ENCODE results near the gene ZNF366. TPM values are rescaled to one million over a fixed set of nuclear protein-coding genes. Genes with fewer than 3 reads are reported as not detected.

The ZNF366 gene
- total RNA-seq, 2 experiments from 2014 or later, result not detected

DNA sequence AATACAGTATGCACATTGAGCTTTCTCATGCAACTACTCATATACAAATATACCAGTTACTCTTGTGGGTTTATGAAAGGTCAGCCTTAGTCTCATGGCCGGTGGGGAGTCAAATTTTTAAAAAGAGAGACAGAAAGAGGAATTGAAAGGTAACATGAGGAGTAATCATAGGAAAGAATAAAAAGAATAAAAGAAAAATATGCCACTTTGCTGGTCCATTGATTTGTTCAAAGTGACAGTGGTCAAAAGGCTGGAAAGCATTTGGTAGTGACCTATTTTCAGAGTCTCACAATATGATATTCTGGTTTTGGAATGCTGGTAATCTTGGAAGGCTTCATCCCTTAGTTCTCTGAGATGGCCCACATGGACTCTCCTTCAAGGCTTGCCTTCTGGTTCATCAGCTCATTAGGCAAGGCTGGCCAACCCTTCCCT lies 67.0 kb downstream of the ZNF366 start:
- Mint-ChIP-seq H3K4me1 (ENCODE audit: low read depth) (no peaks in the 10 kb centered on the region), H3K36me3 (no peaks in the 10 kb centered on the region), H3K9me3 (no peaks in the 10 kb centered on the region), H3K27ac (no peak overlapping the region), H3K4me3 (no peak overlapping the region), H3K27me3 (peaks cover 4% of the 10 kb centered on the region)
- intact Hi-C loops (cut with micrococcal nuclease), result no loop called here
- ChIA-PET CTCF (no interaction called here), POLR2A (no interaction called here)
- no peak for DNase-seq

DNA sequence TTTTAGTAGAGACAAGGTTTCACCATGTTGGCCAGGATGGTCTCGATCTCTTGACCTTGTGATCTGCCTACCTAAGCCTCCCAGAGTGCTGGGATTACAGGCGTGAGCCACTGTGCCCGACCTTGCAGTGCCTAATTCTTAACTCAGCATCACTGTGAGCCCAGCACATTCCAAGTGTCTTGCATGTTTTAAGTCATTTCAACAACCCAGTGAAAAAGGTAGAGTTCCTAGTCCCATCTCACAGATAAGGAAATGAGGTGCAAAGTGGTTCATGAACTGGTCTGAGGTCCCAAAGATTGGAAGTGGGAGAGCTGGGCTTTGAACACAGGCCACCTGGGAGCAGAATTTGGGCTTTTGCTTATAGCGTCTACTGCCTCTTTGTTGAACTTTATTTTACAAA lies 68.0 kb downstream of the ZNF366 start:
- no peak for DNase-seq
- no peaks in the 10 kb centered on the region for H3K4me1 Mint-ChIP-seq (ENCODE audit: low read depth)
- H3K36me3 Mint-ChIP-seq, result no peaks in the 10 kb centered on the region
- POLR2A ChIA-PET, result no interaction called here
- intact Hi-C loops (cut with micrococcal nuclease), result no loop called here
- no peaks in the 10 kb centered on the region for H3K9me3 Mint-ChIP-seq
- no peak overlapping the region for H3K4me3 Mint-ChIP-seq
- CTCF ChIA-PET, result no interaction called here
- H3K27ac Mint-ChIP-seq, result no peak overlapping the region
- peaks cover 4% of the 10 kb centered on the region for H3K27me3 Mint-ChIP-seq

DNA sequence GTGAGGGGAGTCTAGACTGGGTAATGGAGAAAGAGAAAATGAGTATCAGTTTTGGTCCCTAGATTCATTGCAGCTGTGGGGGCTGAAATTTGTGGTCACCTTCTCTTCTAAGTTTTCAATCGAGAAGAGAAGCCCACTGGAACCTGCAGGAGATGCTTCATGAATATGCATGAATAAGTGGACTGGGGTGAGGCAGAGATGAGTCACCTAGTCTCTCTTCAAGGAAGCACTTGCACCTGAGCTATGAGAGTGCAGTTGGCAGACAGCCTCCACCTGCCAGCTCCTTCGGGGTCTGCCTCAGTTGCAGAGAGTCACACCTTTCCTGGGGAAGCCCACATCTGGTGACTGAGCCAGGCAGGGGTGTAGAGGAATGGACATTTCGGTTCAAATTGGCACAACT lies 69.1 kb downstream of the ZNF366 start:
- H3K4me3 Mint-ChIP-seq, result no peak overlapping the region
- no peaks in the 10 kb centered on the region for H3K4me1 Mint-ChIP-seq (ENCODE audit: low read depth)

DNA sequence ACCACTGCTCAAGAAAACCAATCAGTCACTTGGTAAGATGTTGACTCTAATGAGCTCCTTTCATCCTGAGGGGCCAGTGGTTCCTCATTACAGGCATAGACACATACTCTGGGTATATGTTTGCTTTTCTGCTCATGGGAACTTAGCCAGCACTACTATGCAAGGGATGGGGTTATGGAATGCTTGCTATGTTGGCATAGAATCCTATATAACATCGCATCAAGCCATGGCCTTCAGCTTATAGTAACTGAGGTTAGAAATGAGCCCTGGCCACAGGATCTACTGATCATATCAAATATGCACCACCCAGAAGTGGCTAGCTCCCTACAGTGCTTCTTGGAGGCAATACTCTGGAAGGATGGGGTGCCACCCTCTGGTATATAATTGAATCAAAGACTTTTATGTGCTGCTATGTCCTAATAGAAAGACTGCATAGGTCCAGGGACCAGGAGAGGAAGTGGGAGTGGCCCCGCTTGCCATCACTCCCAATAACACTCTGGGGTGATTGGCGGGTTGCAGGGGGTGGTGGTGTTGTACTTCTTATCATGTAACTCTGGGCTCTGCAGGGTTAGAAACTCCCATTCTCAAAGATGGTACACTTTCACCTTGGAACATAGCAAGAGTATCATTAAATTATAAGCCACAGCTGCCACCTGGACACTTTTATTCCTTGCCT lies 70.3 kb downstream of the ZNF366 start:
- H3K27ac Mint-ChIP-seq, result no peak overlapping the region
- H3K4me1 Mint-ChIP-seq (ENCODE audit: low read depth), result no peaks in the 10 kb centered on the region
- no peak for DNase-seq
- ChIA-PET CTCF (no interaction called here), POLR2A (no interaction called here)
- no peak overlapping the region for H3K4me3 Mint-ChIP-seq
- intact Hi-C loops (cut with micrococcal nuclease), result no loop called here
- H3K36me3 Mint-ChIP-seq, result no peaks in the 10 kb centered on the region
- no peaks in the 10 kb centered on the region for H3K9me3 Mint-ChIP-seq
- H3K27me3 Mint-ChIP-seq, result peaks cover 3% of the 10 kb centered on the region

More for the DNA sequence above, 69.1 kb downstream of the ZNF366 start:
- H3K36me3 Mint-ChIP-seq, result no peaks in the 10 kb centered on the region
- no peak overlapping the region for H3K27ac Mint-ChIP-seq
- no peaks in the 10 kb centered on the region for H3K9me3 Mint-ChIP-seq
- intact Hi-C loops (cut with micrococcal nuclease), result no loop called here
- ChIA-PET CTCF (no interaction called here), POLR2A (no interaction called here)
- no peak for DNase-seq
- peaks cover 3% of the 10 kb centered on the region for H3K27me3 Mint-ChIP-seq

DNA sequence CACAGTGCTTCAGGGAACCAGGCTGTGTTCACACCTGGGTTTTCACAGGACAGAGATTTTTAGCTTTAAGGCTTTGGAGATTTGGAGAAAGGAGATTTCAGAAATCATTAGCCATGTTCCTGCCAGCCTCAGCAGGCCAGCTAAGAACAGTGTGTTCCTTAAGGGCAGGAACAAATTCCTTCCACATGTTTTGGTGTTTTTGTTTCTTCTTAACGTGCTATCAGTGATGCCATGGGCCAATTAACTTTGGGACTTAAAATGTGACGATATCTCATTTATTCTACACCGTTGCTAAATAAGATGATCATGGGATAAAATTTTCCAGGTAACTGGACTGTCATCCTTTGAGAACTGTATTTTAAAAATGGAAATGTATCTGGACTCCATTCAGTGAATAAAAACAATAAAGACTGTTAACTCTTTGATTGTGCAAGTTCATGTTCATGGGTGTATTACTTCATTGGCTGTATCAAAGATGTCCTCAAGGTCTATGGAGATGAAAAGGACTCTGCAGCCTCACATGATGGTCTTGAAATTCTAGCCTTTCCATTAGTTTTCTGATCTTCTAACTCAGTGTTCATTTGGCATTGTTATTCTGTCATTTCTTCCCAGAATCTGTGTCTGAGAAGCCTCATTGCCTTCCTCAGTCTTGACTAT lies 72.3 kb downstream of the ZNF366 start:
- intact Hi-C loops (cut with micrococcal nuclease), result no loop called here
- Mint-ChIP-seq H3K36me3 (no peaks in the 10 kb centered on the region), H3K4me3 (no peak overlapping the region), H3K4me1 (ENCODE audit: low read depth) (no peaks in the 10 kb centered on the region), H3K27me3 (peaks cover 4% of the 10 kb centered on the region), H3K9me3 (no peaks in the 10 kb centered on the region), H3K27ac (no peak overlapping the region)
- ChIA-PET POLR2A (no interaction called here), CTCF (no interaction called here)
- DNase-seq, result no peak

DNA sequence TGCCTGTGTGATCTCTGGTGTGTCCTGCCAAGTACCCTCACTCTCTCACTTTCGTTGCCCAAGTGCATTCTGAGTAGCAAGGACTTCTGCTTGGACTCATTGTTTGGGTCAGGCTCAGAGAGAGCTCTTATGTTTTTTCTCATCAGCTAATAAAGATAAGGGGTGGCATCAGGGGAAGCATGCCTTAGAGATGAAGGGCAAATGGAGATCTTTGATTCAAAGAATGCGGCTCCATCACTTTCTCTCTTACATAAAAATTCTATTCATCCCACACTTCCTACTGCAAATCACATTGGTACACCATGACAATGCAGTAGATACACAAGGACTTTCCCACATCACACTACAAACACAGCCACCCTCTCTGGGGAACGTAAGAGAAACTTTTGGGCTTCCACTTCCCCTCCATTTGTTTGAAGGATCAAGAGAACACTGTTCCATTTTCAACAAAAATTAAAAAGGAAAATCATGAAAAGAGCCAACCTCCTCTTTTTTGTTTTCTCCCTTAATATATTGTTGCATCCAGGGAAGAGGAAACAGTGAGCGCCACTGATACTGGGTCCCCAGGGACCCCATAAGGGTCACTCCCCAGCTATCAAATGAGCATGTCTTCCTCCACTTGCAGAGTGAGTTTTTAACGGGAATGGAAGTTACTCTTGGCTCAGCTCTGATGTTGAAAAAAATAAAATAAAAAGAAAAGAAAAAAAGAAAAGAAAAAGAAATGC lies 73.0 kb downstream of the ZNF366 start:
- ChIA-PET POLR2A (no interaction called here), CTCF (no interaction called here)
- H3K9me3 Mint-ChIP-seq, result no peaks in the 10 kb centered on the region
- H3K27me3 Mint-ChIP-seq, result peaks cover 4% of the 10 kb centered on the region
- H3K27ac Mint-ChIP-seq, result no peak overlapping the region
- intact Hi-C loops (cut with micrococcal nuclease), result no loop called here
- H3K4me1 Mint-ChIP-seq (ENCODE audit: low read depth), result no peaks in the 10 kb centered on the region
- H3K36me3 Mint-ChIP-seq, result no peaks in the 10 kb centered on the region
- no peak overlapping the region for H3K4me3 Mint-ChIP-seq
- DNase-seq, result no peak

DNA sequence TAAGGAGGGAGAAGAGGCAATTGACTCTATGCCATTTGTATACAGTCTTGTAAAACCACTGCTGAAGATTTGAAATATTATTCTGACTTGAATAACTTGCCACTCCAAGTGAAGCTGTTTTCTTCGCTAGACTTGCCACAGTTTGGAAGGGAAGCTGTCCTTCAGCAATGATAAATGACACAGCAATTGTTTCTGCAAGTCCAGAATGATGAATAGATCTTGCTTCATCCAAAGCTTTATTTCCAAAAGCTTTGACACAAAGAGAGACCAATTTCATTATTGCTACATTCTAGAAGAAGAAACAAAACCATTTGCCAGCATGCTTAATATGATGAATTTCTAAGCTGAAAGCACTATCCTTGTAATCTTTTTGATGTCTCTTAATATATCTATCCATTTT lies 73.7 kb downstream of the ZNF366 start:
- ChIA-PET POLR2A (no interaction called here), CTCF (no interaction called here)
- intact Hi-C loops (cut with micrococcal nuclease), result no loop called here
- Mint-ChIP-seq H3K27ac (no peak overlapping the region), H3K36me3 (no peaks in the 10 kb centered on the region), H3K4me3 (no peak overlapping the region), H3K4me1 (ENCODE audit: low read depth) (no peaks in the 10 kb centered on the region), H3K27me3 (peaks cover 9% of the 10 kb centered on the region), H3K9me3 (no peaks in the 10 kb centered on the region)
- DNase-seq, result no peak

DNA sequence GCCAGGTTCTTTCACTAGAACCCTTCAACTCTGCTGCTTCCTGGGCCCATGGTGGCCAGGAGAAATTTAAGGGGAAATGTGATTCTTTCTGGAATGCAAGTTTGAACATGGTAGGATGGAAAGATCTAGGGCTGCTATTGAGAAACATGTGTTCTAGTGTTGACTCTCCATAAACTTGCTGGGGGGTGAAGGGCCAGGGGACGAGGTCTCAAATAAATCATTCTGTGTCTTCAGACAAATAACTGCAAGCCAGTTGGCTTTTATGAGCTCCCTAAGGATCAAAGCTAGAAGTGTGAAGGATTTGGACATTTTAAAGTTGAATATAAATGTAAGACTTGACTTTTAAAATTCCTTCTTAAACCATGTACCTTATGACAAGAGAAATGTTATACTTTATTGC lies 78.5 kb downstream of the ZNF366 start:
- Mint-ChIP-seq H3K4me1 (ENCODE audit: low read depth) (no peaks in the 10 kb centered on the region), H3K27ac (no peak overlapping the region), H3K9me3 (no peaks in the 10 kb centered on the region), H3K4me3 (no peak overlapping the region), H3K27me3 (peaks cover 29% of the 10 kb centered on the region), H3K36me3 (no peaks in the 10 kb centered on the region)
- intact Hi-C loops (cut with micrococcal nuclease), result no loop called here
- POLR2A ChIA-PET, result no interaction called here
- CTCF ChIA-PET, result no interaction called here
- DNase-seq, result no peak

DNA sequence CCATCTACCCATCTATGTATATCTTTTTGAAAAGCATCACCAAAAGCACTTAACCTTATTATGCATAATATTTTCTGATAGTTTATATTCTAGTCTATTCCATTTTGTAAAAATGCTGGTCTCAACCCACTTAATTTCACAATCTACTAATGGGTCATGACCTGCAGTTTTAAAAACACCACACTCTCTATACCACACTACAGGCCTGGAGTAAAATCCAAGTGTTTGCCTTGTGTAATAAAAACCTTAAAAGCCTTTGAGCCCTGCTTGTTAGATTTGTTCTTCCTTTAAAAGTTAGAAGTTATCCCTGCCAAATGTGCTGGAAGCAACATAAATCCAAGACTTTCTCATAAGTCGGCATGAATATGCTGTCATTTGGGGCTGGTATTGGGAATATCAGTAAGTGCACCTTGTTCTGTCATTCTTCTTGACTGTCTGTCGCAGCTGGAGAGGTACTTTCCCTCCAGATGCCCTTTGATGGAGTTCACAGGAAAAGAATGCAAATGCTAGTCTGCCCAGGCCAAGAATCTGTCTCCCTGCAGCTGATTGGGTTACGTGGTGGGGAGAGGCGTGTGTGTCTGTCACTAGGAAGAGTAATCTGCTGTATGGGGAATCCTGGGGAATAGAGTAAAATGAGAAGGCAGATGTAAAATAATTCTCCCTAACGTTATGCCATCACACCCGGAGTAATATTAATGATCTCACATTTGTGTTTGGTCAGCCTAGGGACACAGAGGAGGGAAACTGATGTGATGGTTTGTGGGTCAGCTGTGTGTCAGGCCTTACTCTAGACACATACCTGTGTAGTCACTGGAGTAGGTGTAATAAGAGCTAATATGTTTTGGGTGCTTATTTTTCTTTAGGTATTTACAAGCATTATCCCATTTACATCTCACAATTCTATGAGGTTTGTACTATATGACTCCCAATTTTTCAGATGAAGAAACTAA lies 79.4 kb downstream of the ZNF366 start:
- no peaks in the 10 kb centered on the region for H3K9me3 Mint-ChIP-seq
- no peaks in the 10 kb centered on the region for H3K36me3 Mint-ChIP-seq
- intact Hi-C loops (cut with micrococcal nuclease), result no loop called here
- no peaks in the 10 kb centered on the region for H3K4me1 Mint-ChIP-seq (ENCODE audit: low read depth)
- POLR2A ChIA-PET, result no interaction called here
- DNase-seq, result no peak
- no peak overlapping the region for H3K4me3 Mint-ChIP-seq
- H3K27me3 Mint-ChIP-seq, result peaks cover 29% of the 10 kb centered on the region
- CTCF ChIA-PET, result no interaction called here
- no peak overlapping the region for H3K27ac Mint-ChIP-seq

DNA sequence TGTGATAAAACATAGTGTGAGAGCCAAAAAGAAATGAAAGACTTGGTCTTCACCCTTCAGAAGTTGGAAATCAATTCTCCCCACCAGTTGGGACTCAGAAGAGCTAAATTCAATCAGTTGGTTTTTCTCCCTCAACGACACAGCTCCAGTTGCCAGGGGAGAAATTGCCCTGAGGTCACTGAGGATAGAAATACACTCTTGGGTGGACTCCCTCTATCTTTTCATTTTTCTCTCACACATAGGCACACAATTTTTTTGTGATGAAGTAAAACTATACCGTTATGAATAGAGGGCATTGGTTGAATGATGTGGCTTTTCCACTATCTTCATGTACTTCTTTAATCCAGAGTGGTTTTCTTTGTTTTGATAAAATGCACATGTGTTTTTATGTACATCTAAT lies 80.2 kb downstream of the ZNF366 start:
- H3K4me3 Mint-ChIP-seq, result no peak overlapping the region
- ChIA-PET CTCF (no interaction called here), POLR2A (no interaction called here)
- H3K4me1 Mint-ChIP-seq (ENCODE audit: low read depth), result no peaks in the 10 kb centered on the region
- H3K27me3 Mint-ChIP-seq, result peaks cover 29% of the 10 kb centered on the region
- intact Hi-C loops (cut with micrococcal nuclease), result no loop called here
- H3K36me3 Mint-ChIP-seq, result no peaks in the 10 kb centered on the region
- no peak for DNase-seq
- H3K27ac Mint-ChIP-seq, result no peak overlapping the region
- H3K9me3 Mint-ChIP-seq, result no peaks in the 10 kb centered on the region

DNA sequence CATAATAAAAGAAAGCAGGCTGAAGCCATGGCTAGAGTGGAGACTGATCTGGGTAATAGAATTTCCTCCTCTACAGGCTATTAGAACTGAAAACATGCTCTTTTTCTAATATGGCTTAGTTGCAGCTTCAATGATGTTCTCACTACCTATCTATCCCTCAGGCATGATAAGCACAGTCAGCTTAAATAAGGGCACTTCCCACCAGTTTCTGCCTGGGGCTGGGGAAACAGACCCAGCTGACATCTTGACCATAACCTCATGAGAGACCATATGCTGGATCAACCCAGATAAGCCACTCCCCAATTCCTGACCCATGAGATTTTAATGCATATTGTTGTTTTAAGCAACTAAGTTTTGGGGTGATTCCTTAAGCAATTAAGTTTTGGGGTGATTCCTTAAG lies 81.2 kb downstream of the ZNF366 start:
- POLR2A ChIA-PET, result no interaction called here
- no peaks in the 10 kb centered on the region for H3K36me3 Mint-ChIP-seq
- no peak overlapping the region for H3K27ac Mint-ChIP-seq
- H3K27me3 Mint-ChIP-seq, result peaks cover 29% of the 10 kb centered on the region
- no peak overlapping the region for H3K4me3 Mint-ChIP-seq
- H3K4me1 Mint-ChIP-seq (ENCODE audit: low read depth), result no peaks in the 10 kb centered on the region
- no peaks in the 10 kb centered on the region for H3K9me3 Mint-ChIP-seq
- CTCF ChIA-PET, result interaction anchor here (0.6 kb wide), 1 partner anchor 408 kb away, joined by 3 read pairs; no protein-coding TSS in a partner anchor
- intact Hi-C loops (cut with micrococcal nuclease), result no loop called here
- DNase-seq, result no peak

DNA sequence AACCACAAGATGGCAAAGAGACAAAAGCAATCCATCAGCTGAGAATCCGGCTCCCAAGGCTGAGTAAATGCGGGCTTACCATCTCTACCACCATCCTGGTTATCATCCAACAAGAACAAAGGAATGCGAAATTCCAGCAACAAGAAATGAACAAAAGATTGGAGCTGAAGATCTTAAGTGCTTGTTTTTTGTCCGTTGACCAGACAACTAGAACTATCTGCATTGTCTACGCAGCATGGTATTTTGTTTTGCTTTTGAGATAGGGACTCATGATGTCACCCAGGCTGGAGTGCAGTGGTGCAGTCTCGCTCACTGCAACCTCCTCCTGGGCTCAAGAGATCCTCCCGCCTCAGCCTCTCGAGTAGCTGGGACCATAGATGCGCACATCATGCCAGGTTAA lies 88.9 kb downstream of the ZNF366 start:
- Mint-ChIP-seq H3K4me3 (no peak overlapping the region), H3K27me3 (peaks cover 1% of the 10 kb centered on the region), H3K36me3 (no peaks in the 10 kb centered on the region), H3K27ac (no peak overlapping the region), H3K9me3 (no peaks in the 10 kb centered on the region), H3K4me1 (ENCODE audit: low read depth) (no peaks in the 10 kb centered on the region)
- CTCF ChIA-PET, result no interaction called here
- intact Hi-C loops (cut with micrococcal nuclease), result no loop called here
- POLR2A ChIA-PET, result no interaction called here
- no peak for DNase-seq
